Measurements from ENCODE around the gene STK33. TPM values are rescaled to one million over a fixed set of nuclear protein-coding genes. Genes with fewer than 3 reads are reported as not detected.

STK33 gene
- total RNA-seq, 1 experiment from 2014 or later = 19.5 TPM

- peaks cover 0 to 3% (median 0%) of the 10 kb centered on the region in 3 experiments; a peak in 2 of 7 replicates for H3K36me3 Mint-ChIP-seq (ENCODE audit: insufficient read depth in 1 of 3, low read depth in 3 of 3)
- no peak overlapping the region for H4K8ac ChIP-seq (replicated peaks; ENCODE audit: insufficient read length, low read depth, low read length)
- no peak overlapping the region for H2BK15ac ChIP-seq (ENCODE audit: low read depth, low read length)
- H3K9me3 Mint-ChIP-seq = no peaks in the 10 kb centered on the region
- H3K18ac ChIP-seq (ENCODE audit: insufficient read length, low read depth, low read length) = no peak overlapping the region
- no CpG with 5 or more reads among the region's 2 CpGs for WGBS (ENCODE audit: extremely low coverage, insufficient read length, low lambda C conversion rate)
- H3K14ac ChIP-seq (ENCODE audit: insufficient read depth, low read length) = no peak overlapping the region
- H2AFZ ChIP-seq (ENCODE audit: low read length) = no peak overlapping the region
- H2BK12ac ChIP-seq (ENCODE audit: insufficient read length, low read depth, low read length) = no peak overlapping the region
- H4K91ac ChIP-seq (ENCODE audit: insufficient read length, low read depth, low read length) = no peak overlapping the region
- H3K4me1 Mint-ChIP-seq = no peaks in the 10 kb centered on the region
- no peak overlapping the region for H3T11ph ChIP-seq (ENCODE audit: low read length)
- H3K27me3 ChIP-seq (ENCODE audit: insufficient read depth, low read length) = no peaks in the 10 kb centered on the region
- H3K56ac ChIP-seq (ENCODE audit: insufficient read length, low read depth, low read length) = no peak overlapping the region
- TF ChIP-seq CTCF (conservative IDR thresholded peaks at IDR 0.05) = no peak
- no peaks in the 10 kb centered on the region for H3K4me1 ChIP-seq (ENCODE audit: insufficient read depth, low read length)
- H3K27ac ChIP-seq (ENCODE audit: insufficient read length, low read depth, low read length) = no peak overlapping the region
- no peak overlapping the region for H2BK20ac ChIP-seq (ENCODE audit: low read depth, low read length, poor library complexity, severe bottlenecking)
- no peaks in the 10 kb centered on the region for H3K79me2 ChIP-seq (ENCODE audit: insufficient read depth, low read length)
- no peak overlapping the region for H4K5ac ChIP-seq (ENCODE audit: insufficient read length, low read depth, low read length)
- H3K23me2 ChIP-seq (ENCODE audit: insufficient read length, low read depth, low read length, poor library complexity, severe bottlenecking) = no peaks in the 10 kb centered on the region
- H3K27me3 Mint-ChIP-seq (ENCODE audit: low read depth) = no peaks in the 10 kb centered on the region
- no peak overlapping the region for H2BK120ac ChIP-seq (ENCODE audit: low read depth, low read length, poor library complexity, severe bottlenecking)
- DNase-seq = no peak
- no peaks in the 10 kb centered on the region for H4K20me1 ChIP-seq (ENCODE audit: control insufficient read depth, insufficient read depth, insufficient read length)
- H3K4me3 Mint-ChIP-seq = no peak overlapping the region
- no peaks in the 10 kb centered on the region for H3K9me3 ChIP-seq (ENCODE audit: control insufficient read depth, low read depth, low read length)
- no peak overlapping the region for H3K27ac Mint-ChIP-seq
- no peak overlapping the region for H2AK5ac ChIP-seq (ENCODE audit: insufficient read length, low read length)
- H3K79me1 ChIP-seq (ENCODE audit: insufficient read depth, low read depth, low read length, poor library complexity, severe bottlenecking) = no peaks in the 10 kb centered on the region
- H3K4me2 ChIP-seq (ENCODE audit: insufficient read depth, insufficient read length, low read length) = no peak overlapping the region
- no peak overlapping the region for H3K23ac ChIP-seq (ENCODE audit: insufficient read length, low read depth, low read length)
- H3K9ac ChIP-seq (ENCODE audit: extremely low read depth, insufficient read length, low read length) = no peak overlapping the region
- H2BK5ac ChIP-seq (ENCODE audit: insufficient read length, low read length) = no peak overlapping the region
- no peak overlapping the region for H3K4ac ChIP-seq (ENCODE audit: low read depth, low read length)
These were observed 30.7 kb upstream of the STK33 start for GRCh38 chr11:8624698-8625097.

Data from H9 (cell line).